ENCODE measurements around the gene PSMC4.

The PSMC4 gene

GRCh38 chr19:39971380-39972035 is 543 bp downstream of the PSMC4 start:
- no peak overlapping the region for H3K23ac ChIP-seq (ENCODE audit: low read length)

GRCh38 chr19:39974377-39975155 is 3.6 kb downstream of the PSMC4 start:
- no peak overlapping the region for H4K91ac ChIP-seq (ENCODE audit: low read depth, low read length)
- no peak overlapping the region for H2AFZ ChIP-seq (ENCODE audit: insufficient read depth, low read length, poor library complexity)
- no CpG with 5 or more reads among the region's 24 CpGs for WGBS (ENCODE audit: extremely low coverage, insufficient coverage, insufficient read length)
- peaks cover 3 to 9% of the 10 kb centered on the region in 2 experiments for H3K4me1 ChIP-seq (ENCODE audit: control insufficient read depth in 1 of 2, insufficient read depth in 2 of 2, low read length in 2 of 2)
- H3K36me3 ChIP-seq (ENCODE audit: control insufficient read depth in 1 of 2, insufficient read depth in 2 of 2, low read length in 2 of 2), result peaks cover 39 to 59% of the 10 kb centered on the region in 2 experiments
- no peak overlapping the region for H2AK5ac ChIP-seq (ENCODE audit: low read length)
- no peak overlapping the region for H3K9ac ChIP-seq (ENCODE audit: low read length)
- no peak overlapping the region for H3K23ac ChIP-seq (ENCODE audit: low read length)
- no peak overlapping the region for H3K4ac ChIP-seq (ENCODE audit: low read depth, low read length)
- no peak overlapping the region for H3K4me3 ChIP-seq (ENCODE audit: low read depth, low read length)
- no peak overlapping the region for H3K4me2 ChIP-seq (ENCODE audit: low read length)
- no peak overlapping the region for H3K27ac ChIP-seq (ENCODE audit: low read depth, low read length)
- no peaks in the 10 kb centered on the region for H3K27me3 ChIP-seq (ENCODE audit: insufficient read depth, low read length)
- H3K79me1 ChIP-seq (ENCODE audit: low read length), result peaks cover 12% of the 10 kb centered on the region
- H3K79me2 ChIP-seq (ENCODE audit: control insufficient read depth, insufficient read depth, low read length, poor library complexity), result peaks cover 15% of the 10 kb centered on the region
- H4K8ac ChIP-seq (ENCODE audit: low read depth, low read length), result no peak overlapping the region
- H3K18ac ChIP-seq (ENCODE audit: low read length), result no peak overlapping the region
- no peak overlapping the region for H4K12ac ChIP-seq (ENCODE audit: low read depth, low read length)
- H3K14ac ChIP-seq (ENCODE audit: low read length), result no peak overlapping the region
- H2BK12ac ChIP-seq (ENCODE audit: low read length), result no peak overlapping the region
- no peak for DNase-seq
- no peaks in the 10 kb centered on the region for H3K9me3 ChIP-seq (ENCODE audit: insufficient read depth, low read depth, low read length)
- no peak overlapping the region for H2BK120ac ChIP-seq (ENCODE audit: insufficient read depth, low read length, poor library complexity)
- H2BK5ac ChIP-seq (ENCODE audit: low read depth, low read length, poor library complexity), result no peak overlapping the region

More at GRCh38 chr19:39971380-39972035, 543 bp downstream of the PSMC4 start:
- Histone ChIP-seq H3K4ac (ENCODE audit: low read depth, low read length) (peak overlapping the region; percentile 97), H2BK5ac (ENCODE audit: low read depth, low read length, poor library complexity) (peak overlapping the region; percentile 52), H3K79me2 (ENCODE audit: control insufficient read depth, insufficient read depth, low read length, poor library complexity) (peaks cover 15% of the 10 kb centered on the region), H3K9ac (ENCODE audit: low read length) (peak overlapping the region; percentile 86), H3K79me1 (ENCODE audit: low read length) (peaks cover 12% of the 10 kb centered on the region), H3K4me3 (ENCODE audit: low read depth, low read length) (peak overlapping the region; percentile 82), H3K36me3 (ENCODE audit: control insufficient read depth in 1 of 2, insufficient read depth in 2 of 2, low read length in 2 of 2) (peaks cover 24 to 32% of the 10 kb centered on the region in 2 experiments), H3K27ac (ENCODE audit: low read depth, low read length) (no peak overlapping the region), H4K91ac (ENCODE audit: low read depth, low read length) (peak overlapping the region; percentile 88), H2AFZ (ENCODE audit: insufficient read depth, low read length, poor library complexity) (peak overlapping the region; percentile 24), H3K4me2 (ENCODE audit: low read length) (peak overlapping the region; percentile 92), H2AK5ac (ENCODE audit: low read length) (peak overlapping the region; percentile 61), H3K14ac (ENCODE audit: low read length) (peak overlapping the region; percentile 74), H4K8ac (ENCODE audit: low read depth, low read length) (peak overlapping the region; percentile 72), H2BK12ac (ENCODE audit: low read length) (no peak overlapping the region), H2BK120ac (ENCODE audit: insufficient read depth, low read length, poor library complexity) (peak overlapping the region; percentile 39), H3K18ac (ENCODE audit: low read length) (peak overlapping the region; percentile 62), H4K12ac (ENCODE audit: low read depth, low read length) (peak overlapping the region; percentile 75), H3K27me3 (ENCODE audit: insufficient read depth, low read length) (no peaks in the 10 kb centered on the region), H3K4me1 (ENCODE audit: control insufficient read depth in 1 of 2, insufficient read depth in 2 of 2, low read length in 2 of 2) (peaks cover 3 to 9% of the 10 kb centered on the region in 2 experiments), H3K9me3 (ENCODE audit: insufficient read depth, low read depth, low read length) (no peaks in the 10 kb centered on the region)
- no CpG with 5 or more reads among the region's 21 CpGs for WGBS (ENCODE audit: extremely low coverage, insufficient coverage, insufficient read length)
- peak in 1 of 2 donors; percentile 14 for DNase-seq

GRCh38 chr19:39982883-39983282 is 11.9 kb downstream of the PSMC4 start:
- Histone ChIP-seq H2AFZ (ENCODE audit: insufficient read depth, low read length, poor library complexity) (no peak overlapping the region), H3K9me3 (ENCODE audit: insufficient read depth, low read depth, low read length) (no peaks in the 10 kb centered on the region), H3K4me1 (ENCODE audit: control insufficient read depth in 1 of 2, insufficient read depth in 2 of 2, low read length in 2 of 2) (no peaks in the 10 kb centered on the region), H2BK12ac (ENCODE audit: low read length) (no peak overlapping the region), H3K79me1 (ENCODE audit: low read length) (no peaks in the 10 kb centered on the region), H3K4ac (ENCODE audit: low read depth, low read length) (no peak overlapping the region), H3K27me3 (ENCODE audit: insufficient read depth, low read length) (no peaks in the 10 kb centered on the region), H4K8ac (ENCODE audit: low read depth, low read length) (no peak overlapping the region), H3K18ac (ENCODE audit: low read length) (no peak overlapping the region), H3K79me2 (ENCODE audit: control insufficient read depth, insufficient read depth, low read length, poor library complexity) (no peaks in the 10 kb centered on the region), H3K36me3 (ENCODE audit: control insufficient read depth in 1 of 2, insufficient read depth in 2 of 2, low read length in 2 of 2) (peaks cover 30 to 41% of the 10 kb centered on the region in 2 experiments), H3K27ac (ENCODE audit: low read depth, low read length) (no peak overlapping the region), H3K9ac (ENCODE audit: low read length) (no peak overlapping the region), H3K4me2 (ENCODE audit: low read length) (no peak overlapping the region), H3K23ac (ENCODE audit: low read length) (no peak overlapping the region), H2BK5ac (ENCODE audit: low read depth, low read length, poor library complexity) (no peak overlapping the region), H4K12ac (ENCODE audit: low read depth, low read length) (no peak overlapping the region), H3K14ac (ENCODE audit: low read length) (no peak overlapping the region), H3K4me3 (ENCODE audit: low read depth, low read length) (no peak overlapping the region), H2BK120ac (ENCODE audit: insufficient read depth, low read length, poor library complexity) (no peak overlapping the region), H4K91ac (ENCODE audit: low read depth, low read length) (no peak overlapping the region), H2AK5ac (ENCODE audit: low read length) (no peak overlapping the region)
- no peak for DNase-seq
- WGBS (ENCODE audit: extremely low coverage, insufficient coverage, insufficient read length), result no CpG with 5 or more reads among the region's 1 CpG

GRCh38 chr19:39983695-39984300 is 12.8 kb downstream of the PSMC4 start:
- no peak overlapping the region for H2BK120ac ChIP-seq (ENCODE audit: insufficient read depth, low read length, poor library complexity)
- no peak overlapping the region for H3K4me2 ChIP-seq (ENCODE audit: low read length)
- no peak overlapping the region for H2BK12ac ChIP-seq (ENCODE audit: low read length)
- no peaks in the 10 kb centered on the region for H3K79me2 ChIP-seq (ENCODE audit: control insufficient read depth, insufficient read depth, low read length, poor library complexity)
- no peak overlapping the region for H2AK5ac ChIP-seq (ENCODE audit: low read length)
- no peak overlapping the region for H3K27ac ChIP-seq (ENCODE audit: low read depth, low read length)
- H3K9ac ChIP-seq (ENCODE audit: low read length), result no peak overlapping the region
- no peaks in the 10 kb centered on the region for H3K4me1 ChIP-seq (ENCODE audit: control insufficient read depth in 1 of 2, insufficient read depth in 2 of 2, low read length in 2 of 2)
- no peak overlapping the region for H2BK5ac ChIP-seq (ENCODE audit: low read depth, low read length, poor library complexity)
- no peak overlapping the region for H3K14ac ChIP-seq (ENCODE audit: low read length)
- no peak overlapping the region for H2AFZ ChIP-seq (ENCODE audit: insufficient read depth, low read length, poor library complexity)
- H3K79me1 ChIP-seq (ENCODE audit: low read length), result no peaks in the 10 kb centered on the region
- no peak for DNase-seq
- no peak overlapping the region for H4K91ac ChIP-seq (ENCODE audit: low read depth, low read length)
- no peak overlapping the region for H3K23ac ChIP-seq (ENCODE audit: low read length)
- H3K9me3 ChIP-seq (ENCODE audit: insufficient read depth, low read depth, low read length), result no peaks in the 10 kb centered on the region
- H4K12ac ChIP-seq (ENCODE audit: low read depth, low read length), result no peak overlapping the region
- no peaks in the 10 kb centered on the region for H3K27me3 ChIP-seq (ENCODE audit: insufficient read depth, low read length)
- H3K18ac ChIP-seq (ENCODE audit: low read length), result no peak overlapping the region
- H3K4ac ChIP-seq (ENCODE audit: low read depth, low read length), result no peak overlapping the region
- no CpG with 5 or more reads among the region's 5 CpGs for WGBS (ENCODE audit: extremely low coverage, insufficient coverage, insufficient read length)
- no peak overlapping the region for H3K4me3 ChIP-seq (ENCODE audit: low read depth, low read length)
- H4K8ac ChIP-seq (ENCODE audit: low read depth, low read length), result no peak overlapping the region
- H3K36me3 ChIP-seq (ENCODE audit: control insufficient read depth in 1 of 2, insufficient read depth in 2 of 2, low read length in 2 of 2), result peaks cover 23 to 32% of the 10 kb centered on the region in 2 experiments
